Dedifferentiated amniotic fluid mesenchymal stem cell (primary cell): ENCODE results near the gene CCDC134.
"Not testable (repeated sequence)": the region's sequence is repeated elsewhere in the genome, so short reads cannot be mapped to it uniquely, and the experiment has no call there.

Source experiments
- DNase-seq: peaks from one replicate; pipeline ENCODE4 v3.0.0-alpha.2; 2016; ENCODE audit errors: extremely low spot score

The CCDC134 gene

GRCh38 chr22:41844036-41844435 lies 43.6 kb downstream of the CCDC134 start:
- no peak for DNase-seq

- no peak for DNase-seq
These were observed 44.0 kb downstream of the CCDC134 start for GRCh38 chr22:41844513-41844912.

- no peak for DNase-seq
These were observed 45.1 kb downstream of the CCDC134 start for GRCh38 chr22:41845380-41846267.

- no peak for DNase-seq
These were observed 45.9 kb downstream of the CCDC134 start for GRCh38 chr22:41846268-41846987.

- no peak for DNase-seq
These were observed 46.8 kb downstream of the CCDC134 start for GRCh38 chr22:41847300-41847699.

GRCh38 chr22:41848468-41848867 lies 48.0 kb downstream of the CCDC134 start:
- DNase-seq = no peak

- no peak for DNase-seq
These were observed 56.0 kb downstream of the CCDC134 start for GRCh38 chr22:41856469-41856868.

- peak; percentile 37 for DNase-seq
These were observed 56.8 kb downstream of the CCDC134 start for GRCh38 chr22:41857155-41857859.

- DNase-seq = no peak
These were observed 57.4 kb downstream of the CCDC134 start for GRCh38 chr22:41857860-41858199.

GRCh38 chr22:41862160-41862529 lies 61.7 kb downstream of the CCDC134 start:
- no peak for DNase-seq

GRCh38 chr22:41862530-41863266 lies 62.2 kb downstream of the CCDC134 start:
- DNase-seq = peak; percentile 15

- DNase-seq = no peak
These were observed 63.0 kb downstream of the CCDC134 start for GRCh38 chr22:41863472-41863871.

- no peak for DNase-seq
These were observed 68.1 kb downstream of the CCDC134 start for GRCh38 chr22:41868556-41868955.

- not testable (repeated sequence) for DNase-seq
These were observed 69.6 kb downstream of the CCDC134 start for GRCh38 chr22:41870081-41870480.

GRCh38 chr22:41870786-41871185 lies 70.3 kb downstream of the CCDC134 start:
- DNase-seq = no peak

- no peak for DNase-seq
These were observed 72.9 kb downstream of the CCDC134 start for GRCh38 chr22:41873391-41873790.

GRCh38 chr22:41874090-41874489 lies 73.6 kb downstream of the CCDC134 start:
- no peak for DNase-seq

GRCh38 chr22:41875531-41876270 lies 75.2 kb downstream of the CCDC134 start:
- DNase-seq = no peak
